GM12864 (cell line): ENCODE results near the gene SLC35F3.

ENCODE experiments used
- DNase-seq: peaks from one replicate; pipeline ENCODE4 v3.0.0-alpha.2; 2011; ENCODE audit warnings: low read depth
- H3K4me3 ChIP-seq: 2 replicates; pipeline ENCODE4 v1.5.1; 2011; ENCODE audit warnings: mild to moderate bottlenecking, low read depth, low read length, control low read depth
- TF ChIP-seq, protein P1 (sequence below): IDR thresholded peaks from 2 replicates; pipeline ENCODE4 v1.5.1; 2011; ENCODE audit warnings: low read depth, mild to moderate bottlenecking, moderate library complexity, low read length, control low read depth, inconsistent platforms; ENCODE audit errors: missing control alignments

SLC35F3 gene

DNA sequence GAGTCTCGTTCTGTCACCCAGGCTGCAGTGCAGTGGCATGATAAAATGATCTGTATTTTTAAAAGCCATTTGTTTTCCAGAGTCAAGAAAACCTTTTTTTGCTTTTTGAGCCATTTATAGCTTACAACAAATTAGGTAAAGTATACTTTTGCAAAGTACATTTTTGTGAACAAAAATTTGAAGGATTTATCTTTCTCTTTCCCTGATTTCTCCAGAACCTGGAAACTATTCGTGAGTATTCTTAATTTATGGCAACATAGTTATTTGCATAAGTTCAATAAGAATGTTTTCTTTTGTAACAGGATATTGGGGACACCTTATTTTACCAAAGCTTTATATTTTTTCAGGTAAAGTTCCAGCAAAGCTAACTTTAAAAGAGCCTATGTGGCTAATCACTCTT, 37.4 kb upstream of the SLC35F3 start:
- no peak for DNase-seq
- no peak overlapping the region for H3K4me3 ChIP-seq

DNA sequence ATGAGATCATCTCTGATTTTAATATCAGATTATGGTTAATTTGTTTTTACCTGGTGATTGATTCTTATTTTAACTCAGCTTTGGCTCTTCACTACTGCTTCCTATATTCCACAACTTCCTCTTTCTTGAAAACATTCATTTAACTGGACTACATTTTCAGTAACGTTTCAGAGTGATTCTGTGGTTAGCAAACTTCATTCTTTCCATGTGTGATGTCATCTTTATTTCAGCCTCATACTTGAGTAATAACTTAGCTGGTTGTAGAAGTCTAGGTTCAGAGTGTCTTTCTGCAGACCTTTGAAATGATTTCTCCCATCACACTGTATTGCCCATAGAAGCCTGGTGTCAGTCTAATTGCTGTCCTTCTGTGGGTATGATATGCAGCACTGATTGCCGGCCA, 36.0 kb upstream of the SLC35F3 start:
- TF ChIP-seq, protein P1, sequence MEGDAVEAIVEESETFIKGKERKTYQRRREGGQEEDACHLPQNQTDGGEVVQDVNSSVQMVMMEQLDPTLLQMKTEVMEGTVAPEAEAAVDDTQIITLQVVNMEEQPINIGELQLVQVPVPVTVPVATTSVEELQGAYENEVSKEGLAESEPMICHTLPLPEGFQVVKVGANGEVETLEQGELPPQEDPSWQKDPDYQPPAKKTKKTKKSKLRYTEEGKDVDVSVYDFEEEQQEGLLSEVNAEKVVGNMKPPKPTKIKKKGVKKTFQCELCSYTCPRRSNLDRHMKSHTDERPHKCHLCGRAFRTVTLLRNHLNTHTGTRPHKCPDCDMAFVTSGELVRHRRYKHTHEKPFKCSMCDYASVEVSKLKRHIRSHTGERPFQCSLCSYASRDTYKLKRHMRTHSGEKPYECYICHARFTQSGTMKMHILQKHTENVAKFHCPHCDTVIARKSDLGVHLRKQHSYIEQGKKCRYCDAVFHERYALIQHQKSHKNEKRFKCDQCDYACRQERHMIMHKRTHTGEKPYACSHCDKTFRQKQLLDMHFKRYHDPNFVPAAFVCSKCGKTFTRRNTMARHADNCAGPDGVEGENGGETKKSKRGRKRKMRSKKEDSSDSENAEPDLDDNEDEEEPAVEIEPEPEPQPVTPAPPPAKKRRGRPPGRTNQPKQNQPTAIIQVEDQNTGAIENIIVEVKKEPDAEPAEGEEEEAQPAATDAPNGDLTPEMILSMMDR: no peak
- no peak for DNase-seq

More for the DNA sequence above, 37.4 kb upstream of the SLC35F3 start:
- TF ChIP-seq, protein P1: no peak

DNA sequence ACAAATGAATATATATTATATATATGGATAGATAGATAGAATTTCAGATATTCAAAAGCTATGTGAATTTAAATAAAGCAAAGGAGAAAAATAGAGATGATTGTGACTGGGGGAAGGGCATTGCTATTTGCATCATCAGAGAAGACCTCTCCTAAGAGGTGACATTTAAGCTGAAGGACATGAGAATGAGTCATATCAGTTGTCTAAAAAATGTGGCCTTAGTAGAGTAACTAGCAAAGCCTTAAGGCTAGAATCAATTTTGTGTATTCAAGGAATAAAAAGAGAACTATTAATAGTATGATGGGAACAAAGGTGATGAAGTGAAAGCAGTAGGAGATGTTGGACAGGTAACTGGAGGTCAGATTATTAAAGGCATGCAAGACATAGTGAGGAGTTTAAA, 34.8 kb upstream of the SLC35F3 start:
- no peak overlapping the region for H3K4me3 ChIP-seq
- DNase-seq: no peak

More for the DNA sequence above, 36.0 kb upstream of the SLC35F3 start:
- H3K4me3 ChIP-seq: no peak overlapping the region

DNA sequence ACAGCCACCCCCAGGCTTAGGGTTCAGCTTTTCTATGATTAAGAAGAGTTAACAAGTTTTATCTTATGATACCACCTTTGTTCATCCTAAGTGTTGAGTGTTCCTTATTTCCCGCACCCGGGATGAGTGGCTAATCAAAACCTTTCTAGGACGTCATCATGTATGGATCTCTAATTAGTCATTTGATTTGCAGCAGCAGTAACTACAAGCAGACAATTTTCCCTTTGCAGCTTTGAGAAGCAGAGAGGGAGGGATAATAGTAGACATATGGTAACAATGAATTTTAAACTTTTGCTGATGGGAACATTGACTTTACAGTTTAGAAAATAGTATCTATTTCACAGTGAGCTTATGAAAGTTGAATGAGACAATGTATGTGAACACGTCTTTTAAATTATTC, 30.8 kb upstream of the SLC35F3 start:
- TF ChIP-seq, protein P1: no peak
- no peak for DNase-seq
- H3K4me3 ChIP-seq: no peak overlapping the region

More for the DNA sequence above, 34.8 kb upstream of the SLC35F3 start:
- TF ChIP-seq, protein P1: no peak

DNA sequence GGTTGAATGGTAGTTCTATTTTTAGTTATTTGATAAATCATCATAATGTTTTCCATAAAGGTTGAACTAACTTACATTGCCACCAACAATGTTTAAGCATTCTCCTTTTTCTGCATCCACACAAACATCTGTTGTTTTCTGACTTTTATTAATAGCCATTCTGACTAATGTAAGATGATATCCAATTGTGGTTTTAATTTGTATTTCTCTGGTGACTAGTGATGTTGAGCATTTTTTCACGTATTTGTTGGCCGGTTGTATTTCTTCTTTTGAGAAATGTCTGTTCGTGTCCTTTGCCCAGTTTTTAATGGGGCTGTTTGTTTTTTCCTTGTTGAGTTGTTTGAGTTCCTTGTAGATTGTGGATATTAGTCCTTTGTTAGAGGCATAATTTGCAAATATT, 24.6 kb upstream of the SLC35F3 start:
- no peak overlapping the region for H3K4me3 ChIP-seq
- TF ChIP-seq, protein P1: no peak
- no peak for DNase-seq

DNA sequence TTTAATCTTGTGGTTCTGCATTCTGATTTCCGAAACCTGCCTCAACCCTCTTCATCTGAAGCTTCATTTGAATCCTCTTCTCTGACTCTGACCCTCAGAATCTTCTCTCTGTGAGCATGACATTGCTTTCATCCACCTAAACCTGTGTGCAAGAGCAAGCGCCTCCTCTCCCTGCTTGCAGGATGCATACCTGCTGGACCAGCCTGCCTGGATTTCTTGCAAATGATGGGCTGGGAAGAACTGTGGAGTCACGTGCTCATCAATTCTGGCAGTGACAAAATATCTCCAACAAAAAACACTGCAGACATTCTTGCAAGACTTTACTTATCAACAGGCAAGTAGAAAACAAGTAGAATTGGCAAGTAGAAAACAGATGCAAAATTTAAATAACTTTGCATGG, 20.8 kb upstream of the SLC35F3 start:
- H3K4me3 ChIP-seq: no peak overlapping the region
- DNase-seq: no peak
- TF ChIP-seq, protein P1: no peak

DNA sequence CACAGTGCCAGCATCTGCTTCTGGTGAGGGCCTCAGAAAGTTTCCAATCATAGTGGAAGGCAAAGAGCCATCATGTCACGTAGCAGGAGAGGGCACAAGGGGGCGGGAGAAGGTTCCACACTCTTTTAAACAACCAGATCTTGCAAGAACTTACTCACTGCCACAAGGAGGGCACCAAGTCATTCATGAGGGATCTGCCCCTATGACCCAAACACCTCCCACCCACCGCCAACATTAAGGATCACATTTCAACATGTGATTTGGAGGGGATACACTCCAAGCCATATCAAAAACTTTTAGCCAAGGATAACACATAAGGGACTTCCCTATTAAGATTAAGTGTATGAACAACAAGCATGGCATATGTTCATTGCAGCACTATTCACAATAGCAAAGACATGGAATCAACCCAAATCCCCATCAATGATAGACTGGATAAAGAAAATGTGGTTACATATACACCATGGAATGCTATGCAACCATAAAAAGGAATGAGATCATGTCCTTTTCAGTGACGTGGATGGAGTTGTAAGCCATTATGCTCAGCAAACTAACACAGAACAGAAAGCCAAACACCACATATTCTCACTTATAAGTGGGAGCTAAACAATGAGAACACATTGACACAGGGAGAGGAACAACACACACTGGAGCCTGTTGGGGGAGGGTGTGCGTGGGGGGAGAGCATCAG, 19.9 kb upstream of the SLC35F3 start:
- no peak for DNase-seq
- TF ChIP-seq, protein P1: no peak
- H3K4me3 ChIP-seq: no peak overlapping the region
